MM.1S (cell line): ENCODE data around the gene ERO1B.

Source experiments
- DNase-seq: peaks from one replicate; pipeline ENCODE4 v3.0.0-alpha.2; 2015
- H2AFZ ChIP-seq: fragments of 300-600 bp; sonication (generic); 2 replicates; pipeline ENCODE4 v1.6.0; 2016; ENCODE audit warnings: antibody characterized with exemption, low read length
- H3F3A ChIP-seq: fragments of 300-600 bp; sonication (generic); 2 replicates; pipeline ENCODE4 v1.6.1; 2016; ENCODE audit warnings: mild to moderate bottlenecking, antibody characterized with exemption, low read length, moderate library complexity, mixed read lengths; ENCODE audit not compliant: insufficient read depth
- H3K27ac ChIP-seq: fragments of 300-600 bp; sonication (generic); 2 replicates; pipeline ENCODE4 v1.5.1; 2016; ENCODE audit warnings: mild to moderate bottlenecking, low read length
- H3K27me3 ChIP-seq: fragments of 300-600 bp; sonication (generic); replicated peaks from 2 replicates; pipeline ENCODE4 v1.6.0; 2016; ENCODE audit warnings: low read length; ENCODE audit not compliant: insufficient read depth
- H3K36me3 ChIP-seq: fragments of 300-600 bp; sonication (generic); replicated peaks from 2 replicates; pipeline ENCODE4 v1.6.1; 2016; ENCODE audit warnings: mild to moderate bottlenecking, low read length, mixed read lengths; ENCODE audit not compliant: insufficient read depth
- H3K4me1 ChIP-seq: fragments of 300-600 bp; sonication (generic); 2 replicates; pipeline ENCODE4 v1.6.1; 2016; ENCODE audit warnings: low read length, mixed read lengths
- H3K4me2 ChIP-seq: fragments of 300-600 bp; sonication (generic); 2 replicates; pipeline ENCODE4 v1.6.0; 2016; ENCODE audit warnings: low read depth, low read length
- H3K4me3 ChIP-seq: fragments of 300-600 bp; sonication (generic); 2 replicates; pipeline ENCODE4 v1.5.1; 2016; ENCODE audit warnings: low read length, mixed read lengths
- H3K79me2 ChIP-seq: fragments of 300-600 bp; sonication (generic); 2 replicates; pipeline ENCODE4 v1.6.1; 2016; ENCODE audit warnings: mixed run types, low read length, mixed read lengths
- H3K9ac ChIP-seq: fragments of 300-600 bp; sonication (generic); 2 replicates; pipeline ENCODE4 v1.6.1; 2016; ENCODE audit warnings: low read length, mixed read lengths
- H3K9me2 ChIP-seq: fragments of 300-600 bp; sonication (generic); replicated peaks from 2 replicates; pipeline ENCODE4 v1.6.1; 2016; ENCODE audit warnings: mild to moderate bottlenecking, low read length, mixed read lengths; ENCODE audit not compliant: insufficient read depth
- H3K9me3 ChIP-seq: fragments of 300-600 bp; sonication (generic); replicated peaks from 2 replicates; pipeline ENCODE4 v1.6.1; 2016; ENCODE audit warnings: mild to moderate bottlenecking, low read length, mixed read lengths; ENCODE audit not compliant: insufficient read depth
- H4K20me1 ChIP-seq: fragments of 300-600 bp; sonication (generic); 2 replicates; pipeline ENCODE4 v1.6.1; 2016; ENCODE audit warnings: mild to moderate bottlenecking, low read length, moderate library complexity, mixed read lengths; ENCODE audit not compliant: insufficient read depth
- EZH2 ChIP-seq: fragments of 300-600 bp; sonication (generic); optimal IDR thresholded peaks from 2 replicates; pipeline ENCODE3; 2017; ENCODE audit warnings: low read depth, mild to moderate bottlenecking, antibody characterized with exemption, low read length, mixed read lengths
- EZH2phosphoT487 ChIP-seq: fragments of 300-600 bp; sonication (generic); IDR thresholded peaks from 2 replicates; pipeline ENCODE4 v1.6.1; 2018; ENCODE audit warnings: antibody characterized with exemption, low read length
- TF ChIP-seq, protein P1 (sequence below): fragments of 300-600 bp; sonication (generic); IDR thresholded peaks from 2 replicates; pipeline ENCODE4 v1.5.1; 2016; ENCODE audit warnings: antibody characterized with exemption, low read length, mixed read lengths

The ERO1B gene

DNA sequence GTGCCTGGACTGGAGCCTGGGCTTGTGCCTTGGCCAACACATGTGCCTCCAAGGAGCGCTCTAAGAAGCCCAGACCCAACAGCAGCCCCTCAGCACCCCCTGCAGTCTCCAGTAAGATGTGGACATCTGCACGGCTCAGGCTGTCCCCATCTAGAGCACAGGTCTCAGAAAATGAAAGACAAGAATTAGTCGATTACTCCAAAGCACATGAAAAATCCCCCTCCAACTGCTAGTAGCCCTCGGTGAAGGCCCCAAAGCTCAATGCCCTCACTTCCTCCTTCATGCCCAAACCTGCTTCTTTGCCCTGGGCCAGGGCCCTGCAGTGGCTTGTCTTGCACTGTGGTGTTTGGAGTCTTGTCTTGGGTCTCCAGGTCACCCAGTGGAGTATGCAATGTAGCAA, 21.9 kb upstream of the ERO1B start:
- Histone ChIP-seq H3K27me3 (no peaks in the 10 kb centered on the region), H3K79me2 (no peaks in the 10 kb centered on the region), H3K27ac (no peak overlapping the region), H3K9me2 (no peaks in the 10 kb centered on the region), H4K20me1 (no peaks in the 10 kb centered on the region), H3K9ac (no peak overlapping the region), H3K36me3 (no peaks in the 10 kb centered on the region), H2AFZ (no peak overlapping the region), H3F3A (no peaks in the 10 kb centered on the region), H3K4me3 (no peak overlapping the region), H3K9me3 (no peaks in the 10 kb centered on the region), H3K4me1 (no peaks in the 10 kb centered on the region), H3K4me2 (no peak overlapping the region)
- TF ChIP-seq EZH2 (no peak), EZH2phosphoT487 (no peak)
- TF ChIP-seq, protein P1, sequence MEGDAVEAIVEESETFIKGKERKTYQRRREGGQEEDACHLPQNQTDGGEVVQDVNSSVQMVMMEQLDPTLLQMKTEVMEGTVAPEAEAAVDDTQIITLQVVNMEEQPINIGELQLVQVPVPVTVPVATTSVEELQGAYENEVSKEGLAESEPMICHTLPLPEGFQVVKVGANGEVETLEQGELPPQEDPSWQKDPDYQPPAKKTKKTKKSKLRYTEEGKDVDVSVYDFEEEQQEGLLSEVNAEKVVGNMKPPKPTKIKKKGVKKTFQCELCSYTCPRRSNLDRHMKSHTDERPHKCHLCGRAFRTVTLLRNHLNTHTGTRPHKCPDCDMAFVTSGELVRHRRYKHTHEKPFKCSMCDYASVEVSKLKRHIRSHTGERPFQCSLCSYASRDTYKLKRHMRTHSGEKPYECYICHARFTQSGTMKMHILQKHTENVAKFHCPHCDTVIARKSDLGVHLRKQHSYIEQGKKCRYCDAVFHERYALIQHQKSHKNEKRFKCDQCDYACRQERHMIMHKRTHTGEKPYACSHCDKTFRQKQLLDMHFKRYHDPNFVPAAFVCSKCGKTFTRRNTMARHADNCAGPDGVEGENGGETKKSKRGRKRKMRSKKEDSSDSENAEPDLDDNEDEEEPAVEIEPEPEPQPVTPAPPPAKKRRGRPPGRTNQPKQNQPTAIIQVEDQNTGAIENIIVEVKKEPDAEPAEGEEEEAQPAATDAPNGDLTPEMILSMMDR = no peak
- DNase-seq = no peak

DNA sequence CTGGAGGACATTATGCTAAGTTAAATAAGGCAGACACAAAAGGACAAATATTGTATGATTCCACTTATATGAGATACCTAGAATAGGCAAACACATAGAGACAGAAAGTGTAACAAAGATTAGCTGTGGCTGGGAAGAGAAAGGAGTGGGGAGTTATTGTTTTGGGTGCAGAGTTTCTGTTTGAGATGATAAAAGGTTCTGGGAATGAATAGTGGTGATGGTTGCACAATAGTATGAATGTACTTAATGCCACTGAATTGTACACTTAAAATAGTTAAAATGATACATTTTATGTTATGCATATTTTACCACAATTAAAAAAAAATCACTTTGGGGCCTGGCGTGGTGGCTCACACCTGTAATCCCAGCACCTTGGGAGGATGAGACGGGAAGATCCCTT, 21.2 kb upstream of the ERO1B start:
- Histone ChIP-seq H3K4me3 (no peak overlapping the region), H4K20me1 (no peaks in the 10 kb centered on the region), H3K36me3 (no peaks in the 10 kb centered on the region), H3F3A (no peaks in the 10 kb centered on the region), H3K4me1 (no peaks in the 10 kb centered on the region), H2AFZ (no peak overlapping the region), H3K27ac (no peak overlapping the region), H3K4me2 (no peak overlapping the region), H3K9me2 (no peaks in the 10 kb centered on the region), H3K9ac (no peak overlapping the region), H3K79me2 (no peaks in the 10 kb centered on the region), H3K27me3 (no peaks in the 10 kb centered on the region), H3K9me3 (no peaks in the 10 kb centered on the region)
- TF ChIP-seq EZH2 (no peak), EZH2phosphoT487 (no peak)
- TF ChIP-seq, protein P1 = no peak
- DNase-seq = no peak

- H3K79me2 ChIP-seq = no peaks in the 10 kb centered on the region
- H2AFZ ChIP-seq = no peak overlapping the region
- H3K27ac ChIP-seq = no peak overlapping the region
- no peaks in the 10 kb centered on the region for H4K20me1 ChIP-seq
- H3K9me3 ChIP-seq = no peaks in the 10 kb centered on the region
- no peaks in the 10 kb centered on the region for H3K9me2 ChIP-seq
- TF ChIP-seq EZH2 (no peak), EZH2phosphoT487 (no peak)
- TF ChIP-seq, protein P1 = no peak
- no peaks in the 10 kb centered on the region for H3K27me3 ChIP-seq
- DNase-seq = no peak
- H3K36me3 ChIP-seq = no peaks in the 10 kb centered on the region
- no peak overlapping the region for H3K4me3 ChIP-seq
- no peak overlapping the region for H3K9ac ChIP-seq
- H3K4me2 ChIP-seq = no peak overlapping the region
- H3F3A ChIP-seq = no peaks in the 10 kb centered on the region
- H3K4me1 ChIP-seq = no peaks in the 10 kb centered on the region
Observed at GRCh38 chr1:236301958-236302335, 20.2 kb upstream of the ERO1B start.
